ENCODE data around the gene TTLL9. TPM values are rescaled to one million over a fixed set of nuclear protein-coding genes. Genes with fewer than 3 reads are reported as not detected.

TTLL9 gene
- total RNA-seq, 1 donor from 2014 or later: 1.0 TPM

- DNase-seq: no peak
Measured at GRCh38 chr20:31857861-31858759, 12.3 kb upstream of the TTLL9 start.

- no peak for DNase-seq
Measured at GRCh38 chr20:31858760-31859083, 11.7 kb upstream of the TTLL9 start.

GRCh38 chr20:31859266-31859997 lies 11.0 kb upstream of the TTLL9 start:
- no peak for DNase-seq

DNA sequence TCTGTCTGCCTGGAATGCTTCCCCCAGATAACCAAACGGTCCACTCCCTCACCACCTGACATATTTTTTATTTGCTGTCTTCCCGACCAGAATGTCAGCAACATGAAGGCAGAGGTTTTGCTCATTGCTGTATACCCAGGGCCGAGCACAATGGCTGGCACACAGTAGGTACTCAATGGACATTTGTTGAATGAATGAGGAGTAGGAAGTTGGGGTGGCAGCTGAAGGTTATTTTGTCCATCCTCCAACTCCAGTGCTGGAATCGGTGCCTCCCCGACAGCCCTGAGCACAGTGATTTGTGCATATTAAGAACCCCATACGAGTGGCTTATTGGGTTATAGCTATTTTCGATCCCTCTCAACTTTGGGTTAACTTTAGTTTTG lies 10.4 kb upstream of the TTLL9 start:
- no peak for DNase-seq

DNA sequence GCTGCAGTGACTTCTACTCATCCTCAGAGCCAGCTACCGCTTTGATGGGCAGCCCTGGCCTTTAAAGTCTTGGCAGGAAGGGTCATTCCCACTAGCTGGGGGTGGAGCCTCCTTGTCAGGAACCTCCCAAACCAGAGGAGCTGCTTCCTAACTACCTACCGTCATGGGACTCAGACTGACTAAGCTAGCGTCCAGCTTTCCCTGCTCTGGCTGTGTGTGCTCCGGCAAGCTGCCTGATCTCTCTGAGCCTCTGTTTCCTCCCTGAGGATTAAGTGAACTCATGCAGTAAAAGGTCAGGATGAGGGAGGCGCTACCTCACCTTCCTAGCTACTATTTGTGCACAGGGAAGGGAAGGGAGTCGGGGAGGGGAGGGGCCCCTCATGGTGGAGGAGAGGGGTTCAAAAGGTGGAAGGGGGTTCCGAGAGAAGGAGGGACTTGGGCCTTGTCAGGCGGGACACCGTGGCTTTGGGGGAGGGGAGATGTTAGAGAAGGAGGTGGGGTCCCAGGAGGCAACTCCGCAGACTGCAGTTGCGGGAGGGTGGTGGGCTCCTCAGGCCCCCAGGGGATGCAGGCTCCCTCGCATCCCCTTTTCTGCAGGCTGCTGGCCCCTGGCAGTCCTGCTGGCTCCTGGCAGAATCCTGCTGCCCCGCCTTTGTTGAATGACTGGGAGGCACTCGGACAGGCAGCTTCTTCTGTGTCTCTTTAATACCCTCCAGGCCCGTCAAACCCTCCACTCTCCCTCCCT lies 9.9 kb upstream of the TTLL9 start:
- peak; percentile 37 for DNase-seq

- DNase-seq: no peak
Measured at GRCh38 chr20:31861135-31861384, 9.4 kb upstream of the TTLL9 start.

DNA sequence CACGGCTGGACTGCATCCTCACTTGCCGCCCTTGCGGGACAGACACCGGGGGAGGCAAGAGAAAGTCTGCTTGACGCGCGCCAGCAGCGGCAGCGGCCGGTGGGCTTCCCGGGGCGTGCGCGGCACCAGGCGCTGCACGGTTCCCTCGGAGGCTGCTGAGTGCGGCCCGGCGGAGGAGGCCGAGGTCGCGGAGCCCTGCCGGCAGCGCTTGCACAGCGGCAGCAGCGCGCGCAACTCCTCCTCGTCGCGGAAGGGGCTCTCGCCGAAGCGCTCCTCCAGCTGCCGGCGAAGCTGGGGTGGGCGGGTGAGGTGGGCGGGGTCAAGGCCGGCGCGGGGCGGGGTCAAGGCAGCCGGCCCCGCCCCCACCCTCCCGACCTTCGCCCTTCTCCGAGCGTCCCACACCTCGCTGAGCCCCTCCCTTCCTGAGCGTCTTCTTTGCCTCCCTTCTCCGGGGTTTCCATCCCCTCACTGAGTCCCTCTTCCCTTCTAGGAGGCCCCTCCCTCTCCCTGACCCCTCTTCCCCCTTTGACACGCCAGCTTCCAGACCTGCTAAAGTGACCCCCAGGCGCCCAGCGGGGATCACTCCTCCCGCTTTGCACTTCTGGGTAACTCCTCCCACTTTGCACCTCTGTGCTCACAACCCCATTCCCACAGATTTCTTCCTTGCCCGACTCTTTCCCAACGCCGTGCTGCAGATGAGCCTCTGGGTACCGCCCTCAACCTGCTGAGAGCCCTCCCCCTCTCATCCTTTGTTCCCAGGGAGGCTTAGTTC lies 8.9 kb upstream of the TTLL9 start:
- DNase-seq: peak; percentile 81

DNA sequence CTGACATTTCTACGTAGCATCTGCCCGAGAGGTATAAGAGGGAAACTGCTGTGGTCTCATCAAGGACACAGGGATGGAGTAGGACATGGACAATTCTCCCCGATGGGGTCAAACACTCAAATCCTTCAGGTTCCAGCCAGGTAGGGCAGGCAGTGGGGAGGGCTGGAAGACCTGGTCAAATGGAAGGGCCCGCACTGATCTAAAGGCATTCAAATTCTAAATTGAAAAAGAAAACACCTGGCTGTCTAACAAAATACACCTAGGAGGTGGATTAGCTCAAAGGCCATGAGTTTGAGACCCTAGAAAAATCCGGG lies 8.3 kb upstream of the TTLL9 start:
- DNase-seq: no peak

DNA sequence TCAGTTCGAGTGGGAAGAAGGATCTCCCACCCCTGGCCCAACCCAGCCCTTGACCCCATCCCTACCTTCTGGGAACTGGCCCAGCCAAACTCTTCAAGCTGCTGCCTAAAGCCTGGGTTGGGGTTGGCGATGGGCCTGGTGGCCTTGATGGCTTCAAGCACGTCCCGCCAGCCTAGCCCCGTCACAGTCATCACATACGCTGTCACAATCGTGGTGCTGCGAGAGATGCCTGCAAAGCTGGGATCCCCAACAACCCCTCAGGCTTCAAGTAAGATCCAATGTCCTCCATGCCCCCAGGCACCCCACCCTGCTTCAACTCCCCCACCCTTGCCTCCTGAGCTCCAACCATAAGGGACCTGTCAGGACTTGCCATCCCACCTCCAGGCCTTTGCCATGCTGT lies 7.9 kb upstream of the TTLL9 start:
- no peak for DNase-seq

DNA sequence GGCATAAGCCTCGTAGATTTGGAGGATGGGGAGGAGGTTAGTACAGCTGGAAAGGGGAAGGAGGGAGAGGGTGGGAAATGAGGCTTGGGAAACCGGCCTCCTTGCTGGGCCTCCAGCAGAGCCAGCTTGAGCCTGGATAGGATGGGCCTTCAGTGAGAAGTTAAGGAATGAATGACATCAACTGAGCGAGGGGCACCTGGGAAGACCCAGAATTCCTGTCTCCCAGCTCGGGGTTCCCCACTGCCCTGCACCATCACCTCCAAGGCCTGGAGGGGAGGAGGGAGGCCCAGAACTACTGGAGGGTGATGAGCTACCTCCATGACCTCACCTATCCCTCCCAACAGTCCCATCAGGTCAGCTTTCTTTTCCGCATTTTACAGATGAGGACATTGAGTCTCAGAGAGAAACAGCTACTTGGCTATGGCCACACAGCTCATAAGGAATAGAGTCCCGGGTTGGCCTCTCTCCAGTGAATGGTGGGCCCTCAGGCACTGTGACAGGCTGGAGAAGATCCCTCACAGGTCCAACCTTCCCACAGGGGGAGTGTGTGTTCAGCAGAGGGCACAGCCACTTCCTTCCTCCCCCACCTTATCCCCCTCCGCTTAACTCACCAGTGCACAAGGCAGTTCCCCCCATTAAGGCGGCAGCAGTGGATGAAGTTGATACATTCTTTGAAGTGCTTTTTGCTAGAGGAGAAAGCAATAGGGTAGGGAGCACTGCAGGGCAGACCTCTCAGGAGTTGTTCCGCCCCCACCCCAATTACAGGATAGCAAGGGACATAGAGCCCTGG lies 6.9 kb upstream of the TTLL9 start:
- no peak for DNase-seq

GRCh38 chr20:31864521-31865400 lies 5.7 kb upstream of the TTLL9 start:
- DNase-seq: no peak

DNA sequence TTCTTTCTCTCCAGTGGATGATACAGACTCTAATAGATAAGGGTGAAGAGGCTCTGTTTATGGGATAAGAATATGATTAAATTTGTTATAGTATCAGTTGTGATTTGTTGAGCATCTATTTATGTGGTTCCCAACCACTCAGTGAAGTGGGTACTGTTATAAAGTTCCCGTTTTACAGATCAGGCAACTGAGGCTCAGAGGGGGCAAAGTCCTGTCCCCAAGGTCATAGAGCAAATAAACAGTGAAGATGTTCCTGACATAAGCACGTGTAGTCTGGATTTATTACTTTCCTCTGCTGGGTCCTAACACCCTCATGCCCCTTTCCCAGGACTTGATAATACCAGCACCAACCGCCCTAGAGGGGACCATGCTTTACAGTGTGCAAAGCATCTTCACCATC lies 4.2 kb upstream of the TTLL9 start:
- DNase-seq: no peak

DNA sequence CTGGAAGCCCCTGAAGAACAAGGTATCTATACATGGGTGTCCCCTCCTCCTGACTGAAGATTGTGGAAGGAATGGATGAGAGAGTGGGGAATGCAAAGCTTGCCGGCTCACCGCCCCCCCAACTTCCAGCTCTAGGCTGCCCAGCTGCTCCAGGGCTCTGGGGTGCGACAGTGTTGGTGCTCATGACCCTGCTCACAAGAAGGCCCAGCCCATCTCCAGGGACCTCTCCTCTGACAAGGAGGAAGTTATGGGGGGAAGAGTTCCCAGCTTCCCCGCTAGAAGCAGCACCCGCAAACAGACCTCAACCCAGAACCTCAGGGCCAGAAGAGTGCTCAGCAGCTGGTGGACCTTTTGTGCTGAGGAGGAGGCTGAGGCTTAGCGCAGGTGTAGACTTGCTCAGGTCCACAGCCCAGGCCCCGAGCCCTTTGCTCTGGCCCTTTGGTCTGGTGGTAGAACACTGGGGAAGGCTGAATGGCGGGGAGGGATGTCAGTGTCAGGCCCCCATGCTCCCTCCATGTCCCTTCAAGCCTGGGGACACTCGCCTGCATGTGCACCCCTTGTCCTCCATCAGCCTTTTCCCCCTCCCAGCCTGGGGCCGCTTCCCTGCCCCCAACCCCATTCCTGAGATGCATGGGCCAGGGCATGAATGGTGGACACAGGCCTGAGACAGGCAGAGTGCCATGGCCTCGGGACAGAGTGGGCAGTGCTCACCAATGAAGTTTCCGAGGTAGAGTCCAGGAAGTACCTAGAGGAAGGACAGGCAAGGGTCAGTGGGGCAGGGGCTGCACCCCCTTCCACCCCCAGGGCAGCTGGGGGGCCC lies 1.4 kb upstream of the TTLL9 start:
- no peak for DNase-seq

DNA sequence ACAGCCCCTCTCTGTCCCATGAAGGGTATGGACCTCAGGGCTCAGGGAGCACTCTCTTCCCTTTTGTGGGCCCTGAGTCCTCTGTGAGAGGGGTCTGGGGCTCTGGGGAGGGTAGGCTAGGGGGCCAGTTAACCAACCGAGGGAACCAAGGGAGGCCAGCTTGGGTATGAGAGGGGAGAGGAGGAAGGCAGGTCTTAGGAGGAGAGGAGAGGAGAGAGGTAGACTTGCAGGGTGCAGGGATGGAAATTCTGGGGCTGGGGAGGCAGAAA lies 827 bp upstream of the TTLL9 start:
- no peak for DNase-seq

GRCh38 chr20:31870726-31871617 lies 538 bp downstream of the TTLL9 start:
- DNase-seq: no peak

DNA sequence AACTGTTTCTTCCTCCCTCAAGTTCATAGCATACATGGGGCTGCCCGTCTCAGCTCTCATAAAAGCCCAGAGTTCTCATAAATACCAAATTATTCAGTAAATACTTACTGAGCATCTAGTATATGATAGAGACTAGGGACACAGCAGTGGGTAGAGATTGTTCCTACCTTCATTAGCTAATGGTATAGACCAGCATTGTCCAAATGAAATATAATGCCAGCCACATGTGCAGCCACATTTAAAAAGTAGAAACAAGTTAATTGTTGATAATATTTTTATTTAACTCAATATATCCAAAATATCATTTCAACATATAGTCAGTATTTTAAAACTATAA lies 1.2 kb downstream of the TTLL9 start:
- DNase-seq: no peak

- DNase-seq: no peak
Measured at GRCh38 chr20:31872406-31872805, 2.0 kb downstream of the TTLL9 start.

DNA sequence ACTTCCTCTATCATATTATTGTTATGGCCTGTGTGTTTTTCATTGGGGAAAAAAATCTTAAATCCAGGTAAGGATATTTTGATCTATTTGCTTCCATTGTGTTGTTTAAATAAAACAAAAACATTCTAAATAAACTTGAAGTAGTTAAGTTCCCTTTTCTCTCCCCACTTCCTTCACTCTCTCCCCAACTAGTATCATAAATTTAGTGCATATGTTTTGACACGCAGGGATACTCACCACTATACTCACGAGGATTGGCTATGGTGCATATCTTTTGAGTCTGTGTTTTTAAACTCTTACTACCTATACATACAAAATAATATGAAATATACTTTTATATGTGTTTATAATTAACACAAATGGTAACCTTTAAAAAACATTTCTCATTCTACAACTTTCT lies 5.2 kb downstream of the TTLL9 start:
- DNase-seq: no peak

DNA sequence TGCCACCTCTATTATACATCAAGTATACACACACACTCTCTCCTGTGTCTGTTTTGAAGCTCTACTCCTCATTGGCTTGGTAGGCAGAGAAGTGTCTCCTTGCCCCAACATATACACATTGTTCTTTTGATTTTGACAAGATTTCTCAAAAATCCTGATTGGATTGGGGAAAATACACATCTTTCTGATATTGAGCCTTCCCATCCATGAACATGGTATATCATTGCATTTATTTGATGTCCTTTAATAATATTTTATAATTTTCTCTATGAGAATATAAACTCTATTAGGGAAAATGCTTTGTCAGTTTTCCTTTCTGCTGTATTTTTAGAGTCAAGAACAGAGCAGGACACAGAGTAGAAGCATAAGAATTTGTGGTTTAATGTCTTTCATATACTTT lies 7.2 kb downstream of the TTLL9 start:
- no peak for DNase-seq

Data from tongue (tissue), 2 donors.